ENCODE data around the gene CHST11.
"Not testable (repeated sequence)": the region's sequence is repeated elsewhere in the genome, so short reads cannot be mapped to it uniquely, and the experiment has no call there.

The CHST11 gene

DNA sequence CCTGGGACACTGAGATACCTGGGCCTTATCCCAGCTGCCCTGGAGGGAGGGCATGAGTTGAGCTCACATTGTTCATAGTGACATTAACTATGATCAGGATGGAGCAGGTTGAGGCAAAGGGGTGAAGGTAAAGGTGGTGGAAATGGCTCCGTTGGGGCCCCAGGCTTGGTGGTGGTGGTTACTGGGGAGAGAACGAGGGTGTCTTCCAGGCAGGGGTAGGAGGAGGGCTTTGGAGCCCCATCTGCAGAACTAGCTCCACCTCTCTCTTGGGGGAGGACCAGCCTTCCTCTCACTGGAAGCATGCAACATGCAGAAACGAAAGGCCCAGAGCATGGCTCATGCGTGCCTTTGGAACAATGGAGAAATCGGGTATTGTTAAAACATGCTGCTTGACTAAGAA, 284.3 kb downstream of the CHST11 start:
- DNase-seq (ENCODE audit: low read depth), result no peak

- DNase-seq (ENCODE audit: low read depth), result no peak
These were observed 285.0 kb downstream of the CHST11 start for GRCh38 chr12:104741497-104742367.

- DNase-seq (ENCODE audit: low read depth), result no peak
These were observed 285.9 kb downstream of the CHST11 start for GRCh38 chr12:104742551-104743201.

DNA sequence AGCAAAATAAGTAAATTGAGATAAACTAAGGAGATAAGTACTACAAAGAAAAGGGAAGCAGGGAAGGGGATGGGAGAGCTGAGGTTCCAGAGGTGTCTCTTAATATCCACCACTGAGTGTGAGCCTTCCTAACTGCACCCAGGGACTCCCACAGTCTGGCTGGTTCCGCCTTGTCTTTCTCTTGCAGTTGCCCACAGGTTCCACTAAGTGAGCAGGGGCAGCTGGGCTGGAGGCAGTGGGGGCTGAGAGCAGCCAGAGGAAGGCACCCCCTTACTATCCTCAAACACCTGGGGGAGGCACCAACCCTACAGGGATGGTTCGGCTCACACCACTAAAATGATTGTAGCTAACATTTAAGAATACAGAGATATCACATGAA, 286.4 kb downstream of the CHST11 start:
- DNase-seq (ENCODE audit: low read depth), result no peak

DNA sequence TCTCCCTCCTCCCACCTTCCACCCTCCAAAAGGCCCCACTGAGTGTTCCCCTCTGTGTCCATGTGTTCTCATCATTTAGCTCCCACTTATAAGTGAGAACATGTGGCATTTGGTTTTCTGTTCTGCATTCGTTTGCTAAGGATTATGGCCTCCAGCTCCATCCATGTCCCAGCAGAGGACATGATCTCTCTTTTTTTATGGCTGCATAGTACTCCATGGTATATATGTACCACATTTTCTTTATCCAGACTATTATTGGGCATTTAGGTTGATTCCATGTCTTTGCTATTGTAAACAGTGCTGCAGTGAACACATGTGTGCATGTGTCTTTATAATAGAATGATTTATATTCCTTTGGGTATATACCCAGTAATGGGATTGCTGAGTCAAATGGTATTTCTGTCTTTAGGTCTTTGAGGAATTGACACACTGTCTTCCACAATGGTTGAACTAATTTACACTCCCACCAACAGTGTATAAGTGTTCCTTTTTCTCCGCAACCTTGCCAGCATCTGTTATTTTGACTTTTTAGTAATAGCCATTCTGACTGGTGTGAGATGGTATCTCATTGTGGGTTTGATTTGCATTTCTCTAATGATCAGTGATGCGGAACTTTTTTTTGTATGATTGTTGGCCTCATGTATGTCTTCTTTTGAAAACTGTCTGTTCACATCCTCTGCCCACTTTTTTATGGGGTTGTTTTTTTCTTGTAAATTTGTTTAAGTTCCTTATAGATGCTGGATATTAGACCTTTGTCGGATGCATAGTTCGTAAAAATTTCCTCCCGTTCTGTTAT, 287.2 kb downstream of the CHST11 start:
- DNase-seq (ENCODE audit: low read depth), result not testable (repeated sequence)

DNA sequence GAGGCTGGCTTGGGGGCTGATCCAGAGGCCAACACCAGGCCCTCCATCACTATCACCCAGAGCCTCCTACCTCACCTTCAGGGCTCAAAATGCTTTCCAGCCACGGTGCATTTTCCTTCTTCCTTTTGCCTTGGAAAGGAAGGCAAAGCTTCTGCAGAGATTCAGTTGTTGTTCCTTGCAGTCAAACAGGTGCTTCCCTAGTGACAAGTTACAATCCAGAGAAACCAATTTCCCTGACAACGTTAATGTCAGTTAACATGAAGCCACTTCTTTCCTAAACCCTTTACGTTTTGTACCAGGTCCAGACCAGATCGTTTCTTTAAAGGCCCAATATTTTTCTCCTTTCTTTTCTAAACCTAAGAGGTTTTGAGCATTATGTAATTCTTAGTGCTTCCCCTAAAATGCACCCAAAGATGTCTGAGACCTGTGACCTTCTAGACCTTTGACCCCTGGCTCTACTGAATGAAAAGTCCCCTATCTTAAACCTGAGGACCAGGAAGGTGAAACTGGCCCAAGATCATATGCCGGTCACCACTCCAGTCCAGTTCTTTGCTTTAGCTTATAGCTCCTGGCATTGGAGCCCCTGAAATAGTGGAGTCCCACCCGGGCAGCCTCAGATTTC, 289.8 kb downstream of the CHST11 start:
- no peak for DNase-seq (ENCODE audit: low read depth)

DNA sequence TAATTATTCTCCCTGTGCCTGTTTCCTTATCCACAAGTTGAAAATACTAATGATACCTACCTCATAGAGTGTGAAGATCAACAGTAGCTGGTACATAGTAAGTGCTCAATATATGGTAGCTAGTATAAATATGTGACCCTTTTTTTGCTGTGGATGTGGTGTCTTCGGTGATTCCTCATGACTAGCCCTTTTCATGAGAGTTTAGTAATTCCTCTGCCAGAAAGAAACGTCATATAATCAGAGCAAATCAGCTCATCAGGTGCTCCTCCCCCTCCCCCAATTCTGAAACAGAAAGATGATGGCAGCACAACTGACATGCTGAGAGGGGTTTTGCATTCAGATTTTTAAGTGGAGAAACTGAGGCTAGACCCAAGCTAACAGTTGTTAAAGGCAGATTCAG, 290.6 kb downstream of the CHST11 start:
- no peak for DNase-seq (ENCODE audit: low read depth)

DNA sequence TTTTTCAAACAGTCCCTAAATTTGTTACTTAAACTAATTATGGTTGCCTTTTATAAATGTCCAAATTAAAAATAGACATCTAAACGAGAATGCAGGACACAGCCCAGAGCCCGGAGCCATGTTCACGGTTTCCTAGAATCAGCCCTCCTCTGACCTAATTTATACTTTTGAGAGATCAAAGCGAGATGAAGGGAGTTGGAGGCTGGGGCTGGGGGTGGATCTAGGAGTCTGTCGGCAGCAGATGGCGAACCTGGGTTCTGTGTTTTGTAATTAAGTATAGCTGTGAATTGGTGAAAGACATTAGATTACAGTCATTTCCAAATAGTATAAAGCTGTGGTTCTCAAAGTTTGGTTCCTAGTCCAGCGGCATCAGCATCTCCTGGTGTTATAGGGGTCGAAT, 291.2 kb downstream of the CHST11 start:
- no peak for DNase-seq (ENCODE audit: low read depth)

- no peak for DNase-seq (ENCODE audit: low read depth)
These were observed 291.6 kb downstream of the CHST11 start for GRCh38 chr12:104748356-104748755.

DNA sequence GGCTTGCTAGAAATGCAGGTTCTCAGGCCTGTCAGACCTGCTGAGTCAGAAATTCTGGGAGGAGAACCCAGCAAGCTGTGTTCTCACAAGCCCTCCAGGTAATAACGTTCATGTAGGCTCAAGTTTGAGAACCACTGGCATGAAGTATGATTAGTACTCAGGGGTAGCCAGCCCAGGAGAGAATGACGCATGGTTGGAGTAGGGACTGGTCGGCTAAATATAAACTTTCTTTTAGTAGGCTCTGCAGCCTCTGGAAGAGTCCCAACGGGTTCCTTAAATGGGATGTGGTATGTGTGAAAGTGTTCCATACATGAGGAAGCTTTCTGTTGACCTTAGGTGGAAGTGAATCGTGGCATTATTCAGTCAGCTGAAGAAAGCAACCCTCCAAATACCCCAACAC, 292.0 kb downstream of the CHST11 start:
- DNase-seq (ENCODE audit: low read depth), result no peak

GRCh38 chr12:104749545-104749944, 292.8 kb downstream of the CHST11 start:
- DNase-seq (ENCODE audit: low read depth), result no peak

DNA sequence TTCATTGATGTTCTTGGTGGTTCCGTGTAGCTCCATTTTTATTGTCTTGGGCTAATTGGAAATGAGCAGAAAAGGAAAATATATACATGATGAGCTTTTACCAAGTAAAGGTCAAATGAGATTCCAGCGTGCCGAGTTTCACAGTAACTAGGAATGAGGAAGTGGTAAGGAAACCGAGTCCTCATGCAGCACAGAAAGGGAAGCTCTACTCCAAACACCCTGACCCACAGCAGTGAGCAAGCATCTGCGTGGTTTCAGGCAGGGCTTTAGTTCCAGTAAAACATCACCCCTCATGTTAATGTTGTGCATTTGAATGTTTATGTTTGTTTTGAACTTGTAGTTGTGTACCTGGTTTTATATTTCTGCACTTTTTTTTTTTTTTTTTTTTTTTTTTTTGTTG, 293.3 kb downstream of the CHST11 start:
- peak; percentile 73 for DNase-seq (ENCODE audit: low read depth)

- no peak for DNase-seq (ENCODE audit: low read depth)
These were observed 294.4 kb downstream of the CHST11 start for GRCh38 chr12:104751120-104751519.

DNA sequence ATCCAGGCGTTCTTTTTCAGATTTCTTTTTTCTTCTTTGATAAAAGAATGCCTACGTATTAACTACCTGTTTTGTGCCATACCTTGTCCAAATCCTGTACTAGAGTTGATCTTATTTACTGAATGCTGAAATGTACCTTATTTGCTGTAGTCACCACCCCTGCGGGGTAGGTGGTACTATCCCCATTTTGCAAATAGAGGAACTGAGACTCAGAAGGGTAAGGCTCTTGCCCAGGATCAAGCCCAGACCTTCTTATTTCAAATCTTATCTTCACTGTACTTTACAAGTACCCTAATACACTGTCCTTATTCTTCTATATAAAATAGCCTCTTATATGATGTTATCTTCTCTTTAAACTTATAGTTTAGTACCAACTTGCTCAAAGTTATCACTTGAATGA, 294.8 kb downstream of the CHST11 start:
- DNase-seq (ENCODE audit: low read depth), result no peak

GRCh38 chr12:104752016-104752415, 295.3 kb downstream of the CHST11 start:
- no peak for DNase-seq (ENCODE audit: low read depth)

- DNase-seq (ENCODE audit: low read depth), result no peak
These were observed 296.1 kb downstream of the CHST11 start for GRCh38 chr12:104752881-104753280.

DNA sequence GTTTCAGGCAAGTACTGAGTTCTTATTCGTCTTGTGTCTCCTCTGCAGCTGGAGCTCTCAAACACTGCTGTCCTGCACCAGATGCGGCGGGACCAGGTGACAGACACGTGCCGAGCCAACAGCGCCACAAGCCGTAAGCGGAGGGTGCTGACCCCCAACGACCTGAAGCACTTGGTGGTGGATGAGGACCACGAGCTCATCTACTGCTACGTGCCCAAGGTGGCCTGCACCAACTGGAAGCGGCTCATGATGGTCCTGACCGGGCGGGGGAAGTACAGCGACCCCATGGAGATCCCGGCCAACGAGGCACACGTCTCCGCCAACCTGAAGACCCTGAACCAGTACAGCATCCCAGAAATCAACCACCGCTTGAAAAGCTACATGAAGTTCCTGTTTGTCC, 300.2 kb downstream of the CHST11 start:
- no peak for DNase-seq (ENCODE audit: low read depth)

DNA sequence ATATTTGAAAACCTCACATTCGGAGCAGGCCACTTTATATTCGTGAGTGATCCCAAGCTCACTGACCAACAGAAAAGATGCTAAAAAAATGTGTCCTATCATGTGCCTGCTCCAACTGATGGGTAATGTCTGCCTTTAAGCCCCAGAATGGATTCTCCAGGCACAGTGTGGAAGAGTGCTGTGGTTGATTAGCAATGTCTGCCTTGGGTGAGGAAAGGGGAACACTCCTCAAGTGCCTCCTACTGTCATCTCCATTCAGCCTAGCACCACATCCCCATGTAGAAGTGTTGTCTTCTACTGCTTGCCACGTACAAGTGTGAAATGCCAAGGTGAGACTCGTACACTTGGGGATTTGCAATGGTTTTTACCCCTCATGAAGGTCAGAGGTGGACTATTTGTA, 302.0 kb downstream of the CHST11 start:
- DNase-seq (ENCODE audit: low read depth), result no peak

GRCh38 chr12:104761091-104761490, 304.3 kb downstream of the CHST11 start:
- DNase-seq (ENCODE audit: low read depth), result no peak

- no peak for DNase-seq (ENCODE audit: low read depth)
These were observed 304.9 kb downstream of the CHST11 start for GRCh38 chr12:104761611-104762010.

DNA sequence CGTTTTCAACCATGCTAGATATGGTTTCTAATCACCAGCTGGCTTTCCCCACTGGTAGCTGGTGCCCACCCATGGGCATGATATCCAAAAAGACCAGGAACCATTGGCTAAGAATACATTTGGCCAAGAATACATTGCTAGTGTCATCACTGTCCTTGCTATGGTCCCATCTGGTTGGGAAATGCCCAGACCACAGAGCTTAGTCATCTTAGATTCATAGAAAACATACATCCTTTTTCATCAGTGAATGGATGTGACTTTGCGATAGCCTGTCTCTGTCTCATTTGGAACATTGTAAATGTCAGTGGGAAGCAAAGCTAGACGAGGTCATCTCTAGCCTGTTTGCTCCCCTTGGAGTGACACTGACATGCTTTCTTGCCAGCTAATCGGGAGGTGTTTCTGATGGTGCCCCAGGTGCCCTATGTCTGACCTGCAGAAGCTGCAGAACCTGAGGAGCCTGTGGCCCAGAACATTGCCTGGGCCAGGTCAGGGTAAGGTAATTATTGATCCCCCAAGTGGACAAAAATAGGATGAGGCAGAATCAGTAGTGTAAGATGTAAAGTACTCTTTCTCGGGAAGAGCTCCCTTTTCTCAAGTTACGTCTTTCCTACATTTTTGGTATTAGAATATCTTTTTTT, 306.5 kb downstream of the CHST11 start:
- DNase-seq (ENCODE audit: low read depth), result no peak

Measured in fibroblast of gingiva (primary cell).